Endothelial cell of umbilical vein (primary cell): Measurements from ENCODE around the gene MYH7. TPM values are rescaled to one million over a fixed set of nuclear protein-coding genes. Genes with fewer than 3 reads are reported as not detected.

Experiments
- BruUV-seq: library from RNA; stranded (reverse); fragments of 400-500 nt; replicated peaks from 2 replicates; lab custom pipeline; 2021; lab: Mats Ljungman, UMichigan
- CTCF ChIA-PET: fragments of 300-600, 350-600 bp; sonication (Branson Sonifier 250); formaldehyde crosslinking; loops from one replicate; lab custom pipeline; 2021; ENCODE audit warnings: antibody characterized with exemption, inconsistent platforms; lab: Charles Lee
- POLR2A ChIA-PET: fragments of 300-600, 350-600 bp; sonication (Branson Sonifier 250); formaldehyde crosslinking; loops from one replicate; lab custom pipeline; 2021; ENCODE audit warnings: antibody characterized with exemption, inconsistent platforms; lab: Charles Lee
- DNase-seq: peaks from one replicate; pipeline ENCODE4 v3.0.0-alpha.2; 2011; ENCODE audit warnings: low read depth, low spot score
- FAIRE-seq: peaks from 2 replicates; lab custom pipeline; 2011; peaks lifted over from hg19 to GRCh38; lab: Jason Lieb, UNC
- H2AFZ ChIP-seq: 2 replicates; pipeline ENCODE4 v1.6.0; 2012; ENCODE audit warnings: low read depth, low read length, control low read depth, inconsistent platforms
- H3K27ac ChIP-seq: 2 replicates; pipeline ENCODE4 v1.5.1; 2011; ENCODE audit warnings: low read depth, mild to moderate bottlenecking, control low read depth, low read length, moderate library complexity; ENCODE audit not compliant: insufficient read depth
- H3K27me3 ChIP-seq, 2 experiments: 2 replicates each; pipeline versions ENCODE4 v1.6.0 to v1.6.1; 2011; ENCODE audit warnings: low read length in 2 of 2, mixed read lengths in 1 of 2; ENCODE audit not compliant: control insufficient read depth in 2 of 2, insufficient read depth in 2 of 2
- H3K36me3 ChIP-seq, 2 experiments: 2 replicates in 1 of 2; 3 replicates in 1 of 2; pipeline ENCODE4 v1.5.1; 2011; ENCODE audit warnings: low read length in 2 of 2, mild to moderate bottlenecking in 1 of 2, moderate library complexity in 1 of 2; ENCODE audit not compliant: control insufficient read depth in 2 of 2, insufficient read depth in 2 of 2; ENCODE audit errors: extremely low read depth in 1 of 2
- H3K4me1 ChIP-seq: 3 replicates; pipeline ENCODE4 v1.5.1; 2011; ENCODE audit warnings: mild to moderate bottlenecking, low read length; ENCODE audit not compliant: control insufficient read depth, insufficient read depth; ENCODE audit errors: extremely low read depth
- H3K4me2 ChIP-seq: 2 replicates; pipeline ENCODE4 v1.6.1; 2011; ENCODE audit warnings: low read length, control low read depth, mixed read lengths; ENCODE audit not compliant: insufficient read depth
- H3K4me3 ChIP-seq, 3 experiments: fragments of 200-600 bp in 1 of 3; sonication (generic), shearing (Covaris generic) in 1 of 3; replicated peaks in 1 of 3; 2 replicates each; pipeline ENCODE4 v1.5.1; 2011 to 2016; ENCODE audit warnings: control low read depth in 3 of 3, low read length in 3 of 3, mild to moderate bottlenecking in 2 of 3, inconsistent platforms in 1 of 3, low read depth in 1 of 3, moderate library complexity in 1 of 3; ENCODE audit not compliant: insufficient read depth in 1 of 3
- H3K79me2 ChIP-seq: 2 replicates; pipeline ENCODE4 v1.6.0; 2012; ENCODE audit warnings: low read length, inconsistent platforms; ENCODE audit not compliant: control insufficient read depth, insufficient read depth
- H3K9ac ChIP-seq: replicated peaks from 2 replicates; pipeline ENCODE3; 2011; ENCODE audit warnings: low read length, control low read depth; ENCODE audit not compliant: insufficient read depth; ENCODE audit errors: extremely low read depth
- H3K9me1 ChIP-seq: replicated peaks from 3 replicates; pipeline ENCODE4 v1.6.0; 2011; ENCODE audit warnings: mild to moderate bottlenecking, low read length; ENCODE audit not compliant: control insufficient read depth, insufficient read depth; ENCODE audit errors: extremely low read depth
- H3K9me3 ChIP-seq: replicated peaks from 2 replicates; pipeline ENCODE4 v1.5.1; 2012; ENCODE audit warnings: low read length, inconsistent platforms; ENCODE audit not compliant: control insufficient read depth, insufficient read depth
- H4K20me1 ChIP-seq: replicated peaks from 2 replicates; pipeline ENCODE3; 2011; ENCODE audit warnings: mild to moderate bottlenecking, low read length; ENCODE audit not compliant: control insufficient read depth, insufficient read depth; ENCODE audit errors: extremely low read depth
- CTCF ChIP-seq, 2 donors: IDR thresholded peaks; 1 replicate in 1 of 2; 2 replicates in 1 of 2; pipeline ENCODE4 v1.5.1; 2011; ENCODE audit warnings: low read length in 2 of 2, mild to moderate bottlenecking in 2 of 2, moderate library complexity in 2 of 2, control low read depth in 1 of 2, inconsistent platforms in 1 of 2, low read depth in 1 of 2; ENCODE audit not compliant: insufficient read depth in 1 of 2; ENCODE audit errors: extremely low read depth in 1 of 2
- EZH2 ChIP-seq: IDR thresholded peaks from 2 replicates; pipeline ENCODE4 v1.6.1; 2012; ENCODE audit warnings: borderline replicate concordance, low read depth, mild to moderate bottlenecking, moderate library complexity, low read length, inconsistent platforms; ENCODE audit not compliant: severe bottlenecking
- FOS ChIP-seq: IDR thresholded peaks from 2 replicates; pipeline ENCODE4 v1.6.1; 2011; ENCODE audit warnings: mild to moderate bottlenecking, low read length, moderate library complexity, borderline replicate concordance; ENCODE audit not compliant: insufficient read depth
- GATA2 ChIP-seq: IDR thresholded peaks from 2 replicates; pipeline ENCODE4 v1.7.0; 2011; ENCODE audit warnings: low read depth, mild to moderate bottlenecking, moderate library complexity, mixed read lengths, low read length; ENCODE audit not compliant: insufficient read length, insufficient read depth
- JUN ChIP-seq: IDR thresholded peaks from 2 replicates; pipeline ENCODE4 v1.6.1; 2011; ENCODE audit warnings: borderline replicate concordance, low read depth; ENCODE audit not compliant: insufficient read length, insufficient read depth
- MAX ChIP-seq: IDR thresholded peaks from 2 replicates; pipeline ENCODE4 v1.6.1; 2011; ENCODE audit not compliant: insufficient read depth, insufficient read length
- MYC ChIP-seq: IDR thresholded peaks from one replicate; pipeline ENCODE4 v1.6.1; 2011; ENCODE audit warnings: mild to moderate bottlenecking, low read depth, low read length
- POLR2A ChIP-seq: IDR thresholded peaks from 2 replicates; pipeline ENCODE4 v1.6.1; 2012; ENCODE audit warnings: low read depth, mild to moderate bottlenecking, control low read depth, low read length
- POLR2AphosphoS5 ChIP-seq: IDR thresholded peaks from 2 replicates; pipeline ENCODE4 v1.6.1; 2012; ENCODE audit warnings: low read depth, mild to moderate bottlenecking, control low read depth, low read length, moderate library complexity; ENCODE audit not compliant: insufficient read depth
- dilution Hi-C: fragments of 300-500 bp; cut with MboI; formaldehyde crosslinking; loops from one replicate; pipeline ENCODE4 v1.15.0; 2019; ENCODE audit warnings: low sequenced_read_pairs; ENCODE audit not compliant: extremely low pct_ligation_motif_present
- intact Hi-C: fragments of 100-400 bp; cut with micrococcal nuclease; formaldehyde crosslinking; loops from one replicate; pipeline ENCODE4 v1.10.0; 2022
- polyA plus RNA-seq, 4 experiments: library from polyadenylated mRNA; depleted of rRNA in 3 of 4; stranded (reverse) in 3 of 4; unstranded in 1 of 4; fragments of >200 nt; gene quantifications; 2 replicates each; pipeline versions ENCODE4 v1.2.1 to v1.2.3, GENCODE V29; 2011 to 2012; ENCODE audit warnings: missing spikeins in 1 of 4
- total RNA-seq: library from RNA; stranded (reverse); gene quantifications from 2 replicates; pipeline ENCODE4 v1.2.3, GENCODE V29; 2021

The MYH7 gene
- total and polyA plus RNA-seq, 2 donors (not counting 3 experiments of a cell fraction or from before 2014, with no cell fraction given) = not detected

- intact Hi-C loops (no loop called here), dilution Hi-C loops (no loop called here)
- no peak overlapping the region for H2AFZ ChIP-seq
- no peaks in the 10 kb centered on the region for H3K4me1 ChIP-seq
- FAIRE-seq (no peak), DNase-seq (no peak)
- H3K36me3 ChIP-seq = no peaks in the 10 kb centered on the region
- no TSS peak for BruUV-seq
- H3K9ac ChIP-seq = no peak overlapping the region
- no peaks in the 10 kb centered on the region for H3K79me2 ChIP-seq
- H4K20me1 ChIP-seq = no peaks in the 10 kb centered on the region
- no peak overlapping the region for H3K4me2 ChIP-seq
- no peaks in the 10 kb centered on the region for H3K9me1 ChIP-seq
- no peak overlapping the region for H3K27ac ChIP-seq
- H3K4me3 ChIP-seq = no peak overlapping the region
- POLR2A ChIA-PET = no interaction called here
- CTCF ChIA-PET = no interaction called here
- H3K9me3 ChIP-seq = no peaks in the 10 kb centered on the region
- H3K27me3 ChIP-seq = peaks cover 13 to 18% of the 10 kb centered on the region in 2 experiments
- TF ChIP-seq MAX (no peak), MYC (no peak)
Observed at GRCh38 chr14:23371865-23372264, 63.6 kb downstream of the MYH7 start.

- no peak overlapping the region for H2AFZ ChIP-seq
- H3K36me3 ChIP-seq = no peaks in the 10 kb centered on the region
- no peak for FAIRE-seq
- POLR2A ChIA-PET = no interaction called here
- dilution Hi-C loops = no loop called here
- TF ChIP-seq MAX (no peak), EZH2 (no peak), POLR2AphosphoS5 (no peak), FOS (no peak), MYC (no peak), GATA2 (no peak), CTCF (IDR thresholded peaks at IDR 0.05; ENCODE audit: extremely low read depth in 1 of 2, insufficient read depth in 1 of 2, low read depth in 1 of 2, low read length in 2 of 2) (no peak), JUN (no peak), POLR2A (no peak)
- no peaks in the 10 kb centered on the region for H3K9me1 ChIP-seq
- no peaks in the 10 kb centered on the region for H3K79me2 ChIP-seq
- H3K9ac ChIP-seq = no peak overlapping the region
- H3K9me3 ChIP-seq = no peaks in the 10 kb centered on the region
- H3K4me3 ChIP-seq = no peak overlapping the region
- no peak overlapping the region for H3K27ac ChIP-seq
- no peak overlapping the region for H3K4me2 ChIP-seq
- intact Hi-C loops = no loop called here
- CTCF ChIA-PET = interaction anchor here (1.0 to 3.9 kb wide), 3 partner anchors 10 to 250 kb away, joined by 3 to 25 read pairs (median 6); partner anchors contain the start of gene SLC22A17
- DNase-seq = no peak
- H3K27me3 ChIP-seq = peaks cover 26 to 28% of the 10 kb centered on the region in 2 experiments
- BruUV-seq = no TSS peak
- no peaks in the 10 kb centered on the region for H4K20me1 ChIP-seq
- H3K4me1 ChIP-seq = no peaks in the 10 kb centered on the region
Observed at GRCh38 chr14:23370221-23370620, 65.2 kb downstream of the MYH7 start.
